Lung (tissue), 12 donors: Measurements from ENCODE around the gene ASB11. TPM values are rescaled to one million over a fixed set of nuclear protein-coding genes. Genes with fewer than 3 reads are reported as not detected.

Experiments
- ATAC-seq: fragments of 200-7000 bp; cut with Tn5 transposase; one replicate; pipeline ENCODE4 v1.9.1; 2020; ENCODE audit warnings: moderate number of reproducible peaks; ENCODE audit not compliant: insufficient read depth, low FRiP score
- DNase-seq, 3 donors: peaks; one replicate each; pipeline ENCODE4 v3.0.0-alpha.2; 2013 to 2017
- H3K27ac ChIP-seq, 2 donors: one replicate each; pipeline ENCODE4 v1.5.1; 2013; ENCODE audit warnings: mild to moderate bottlenecking in 2 of 2, moderate library complexity in 2 of 2, control low read depth in 1 of 2, inconsistent platforms in 1 of 2, low read depth in 1 of 2, low read length in 1 of 2
- H3K27me3 ChIP-seq, 3 donors: one replicate each; pipeline ENCODE4 v1.5.1; 2013; ENCODE audit warnings: low read length in 2 of 3; ENCODE audit not compliant: control insufficient read depth in 3 of 3, insufficient read depth in 3 of 3
- H3K36me3 ChIP-seq, 4 donors: one replicate each; pipeline ENCODE4 v1.5.1; 2013; ENCODE audit warnings: low read length in 4 of 4, mild to moderate bottlenecking in 1 of 4, moderate library complexity in 1 of 4; ENCODE audit not compliant: control insufficient read depth in 4 of 4, insufficient read depth in 4 of 4
- H3K4me1 ChIP-seq, 5 donors: one replicate each; pipeline ENCODE4 v1.5.1; 2013; ENCODE audit warnings: low read length in 5 of 5, mild to moderate bottlenecking in 2 of 5, moderate library complexity in 1 of 5; ENCODE audit not compliant: control insufficient read depth in 5 of 5, insufficient read depth in 5 of 5
- H3K4me3 ChIP-seq: one replicate; pipeline ENCODE4 v1.5.1; 2013; ENCODE audit warnings: mild to moderate bottlenecking, control low read depth, moderate library complexity
- H3K9ac ChIP-seq, 2 donors: one replicate each; pipeline ENCODE4 v1.5.1; 2013; ENCODE audit warnings: low read length in 2 of 2, control low read depth in 1 of 2; ENCODE audit not compliant: insufficient read depth in 1 of 2
- H3K9me3 ChIP-seq, 4 donors: one replicate each; pipeline ENCODE4 v1.5.1; 2013; ENCODE audit warnings: low read length in 3 of 4, mild to moderate bottlenecking in 1 of 4, moderate library complexity in 1 of 4; ENCODE audit not compliant: control insufficient read depth in 4 of 4, insufficient read depth in 3 of 4
- CTCF ChIP-seq: IDR thresholded peaks from 2 replicates; pipeline ENCODE4 v1.5.1; 2012; ENCODE audit warnings: mild to moderate bottlenecking; ENCODE audit errors: control extremely low read depth, extremely low read depth
- WGBS, 2 donors: extraction: QIAGEN DNeasy Blood & Tissue Kit; methylation state at CpG; one replicate each; pipeline ENCODE4 v1.1.7; 2013; 5-methylcytosine and 5-hydroxymethylcytosine counted together
- polyA plus RNA-seq, 2 donors: library from polyadenylated mRNA; stranded (reverse); fragments of 200-250 nt; gene quantifications; one replicate each; pipeline ENCODE4 v1.2.1, GENCODE V29; 2013
- total RNA-seq, 2 donors: library from RNA; depleted of rRNA in 1 of 2; stranded (reverse); fragments of >200 nt in 1 of 2; gene quantifications; one replicate each; pipeline ENCODE4 v1.2.1, GENCODE V29; 2014 to 2021
- donor health status: control.
- donor health status: control.
- donor health status: Bipolar disorder and iron deficiency.
- donor health status: healthy.
- donor health status: DM: yes; HTN: yes; CAD: no.

ASB11 gene
- total and polyA plus RNA-seq, 4 donors: 0.06 to 0.34 (median 0.06) TPM; not detected in 1

GRCh38 chrX:15241301-15241700 is 74.1 kb downstream of the ASB11 start:
- DNase-seq (no peak), ATAC-seq (no peak)
- H3K4me3 ChIP-seq: no peak overlapping the region
- no peak overlapping the region for H3K27ac ChIP-seq
- no peak overlapping the region for H3K9ac ChIP-seq
- no peaks in the 10 kb centered on the region for H3K4me1 ChIP-seq
- peaks cover 0 to 35% (median 27%) of the 10 kb centered on the region in 3 donors for H3K27me3 ChIP-seq
- WGBS, 2 donors: 59 to 87% methylated on average over 3 of the region's 3 CpGs
- H3K9me3 ChIP-seq: no peaks in the 10 kb centered on the region
- H3K36me3 ChIP-seq: no peaks in the 10 kb centered on the region
- TF ChIP-seq CTCF: no peak

- H3K9me3 ChIP-seq: no peaks in the 10 kb centered on the region
- no peak overlapping the region for H3K27ac ChIP-seq
- no peak for TF ChIP-seq CTCF
- no peak overlapping the region for H3K4me3 ChIP-seq
- H3K27me3 ChIP-seq: peaks cover 0 to 35% (median 27%) of the 10 kb centered on the region in 3 donors
- no peak overlapping the region for H3K9ac ChIP-seq
- no peaks in the 10 kb centered on the region for H3K4me1 ChIP-seq
- no peaks in the 10 kb centered on the region for H3K36me3 ChIP-seq
- ATAC-seq (no peak), DNase-seq (no peak)
- 90 to 100% methylated on average over 5 of the region's 5 CpGs for WGBS, 2 donors
Measured at GRCh38 chrX:15240414-15240813, 75.0 kb downstream of the ASB11 start.

- TF ChIP-seq CTCF: no peak
- Histone ChIP-seq H3K27ac (no peak overlapping the region), H3K27me3 (peaks cover 0 to 38% (median 14%) of the 10 kb centered on the region in 3 donors), H3K4me3 (no peak overlapping the region), H3K9ac (no peak overlapping the region), H3K4me1 (no peaks in the 10 kb centered on the region), H3K9me3 (peaks cover 0 to 2% (median 0%) of the 10 kb centered on the region in 4 donors), H3K36me3 (no peaks in the 10 kb centered on the region)
- no peak for ATAC-seq
- no peak for DNase-seq
- WGBS, 2 donors: 90 to 96% methylated on average over 3 of the region's 3 CpGs
Measured at GRCh38 chrX:15236146-15236545, 79.3 kb downstream of the ASB11 start.

GRCh38 chrX:15235001-15235400 is 80.4 kb downstream of the ASB11 start:
- H3K4me3 ChIP-seq: no peak overlapping the region

More at GRCh38 chrX:15235001-15235400, 80.4 kb downstream of the ASB11 start:
- Histone ChIP-seq H3K36me3 (no peaks in the 10 kb centered on the region), H3K9me3 (peaks cover 0 to 2% (median 0%) of the 10 kb centered on the region in 4 donors), H3K27me3 (peaks cover 0 to 42% (median 16%) of the 10 kb centered on the region in 3 donors), H3K9ac (no peak overlapping the region), H3K27ac (no peak overlapping the region), H3K4me1 (no peaks in the 10 kb centered on the region)
- DNase-seq (no peak), ATAC-seq (no peak)
- no peak for TF ChIP-seq CTCF
- WGBS, 2 donors: 49 to 81% methylated on average over 1 of the region's 1 CpG
